Occipital lobe (tissue), 2 donors: ENCODE data around the gene TM2D1. TPM values are rescaled to one million over a fixed set of nuclear protein-coding genes. Genes with fewer than 3 reads are reported as not detected.
A peak's percentile ranks its signal among the peaks of the same experiment; 100 is the strongest.

Experiments used
- DNase-seq: peaks from one replicate; lab custom pipeline; 2025; lab: John Stamatoyannopoulos, UW
- total RNA-seq: library from RNA; depleted of rRNA; stranded (reverse); fragments of >200 nt; gene quantifications from one replicate; pipeline ENCODE4 v1.2.3, GENCODE V29; 2014

The TM2D1 gene
- total RNA-seq, 1 donor from 2014 or later, result 78.9 TPM

DNA sequence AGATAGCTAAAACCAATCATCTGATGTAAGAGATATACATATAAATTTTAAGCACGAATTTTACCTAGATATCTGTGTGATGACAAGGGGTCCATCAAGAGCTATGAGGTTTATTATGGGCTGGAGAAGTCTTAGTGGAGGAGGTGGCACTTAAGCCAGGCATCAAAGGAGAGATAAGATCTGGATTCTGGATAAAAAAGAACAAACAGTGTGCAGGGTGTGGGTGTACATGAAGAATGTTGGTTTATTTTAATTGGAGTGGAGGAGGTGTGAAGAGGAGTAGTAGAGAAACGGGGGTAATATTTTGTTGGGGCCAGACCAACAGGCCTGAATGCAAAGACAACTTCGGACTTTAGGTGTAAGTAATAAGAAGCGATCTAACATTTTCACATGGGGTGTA, 80.6 kb downstream of the TM2D1 start:
- DNase-seq, result no peak

DNA sequence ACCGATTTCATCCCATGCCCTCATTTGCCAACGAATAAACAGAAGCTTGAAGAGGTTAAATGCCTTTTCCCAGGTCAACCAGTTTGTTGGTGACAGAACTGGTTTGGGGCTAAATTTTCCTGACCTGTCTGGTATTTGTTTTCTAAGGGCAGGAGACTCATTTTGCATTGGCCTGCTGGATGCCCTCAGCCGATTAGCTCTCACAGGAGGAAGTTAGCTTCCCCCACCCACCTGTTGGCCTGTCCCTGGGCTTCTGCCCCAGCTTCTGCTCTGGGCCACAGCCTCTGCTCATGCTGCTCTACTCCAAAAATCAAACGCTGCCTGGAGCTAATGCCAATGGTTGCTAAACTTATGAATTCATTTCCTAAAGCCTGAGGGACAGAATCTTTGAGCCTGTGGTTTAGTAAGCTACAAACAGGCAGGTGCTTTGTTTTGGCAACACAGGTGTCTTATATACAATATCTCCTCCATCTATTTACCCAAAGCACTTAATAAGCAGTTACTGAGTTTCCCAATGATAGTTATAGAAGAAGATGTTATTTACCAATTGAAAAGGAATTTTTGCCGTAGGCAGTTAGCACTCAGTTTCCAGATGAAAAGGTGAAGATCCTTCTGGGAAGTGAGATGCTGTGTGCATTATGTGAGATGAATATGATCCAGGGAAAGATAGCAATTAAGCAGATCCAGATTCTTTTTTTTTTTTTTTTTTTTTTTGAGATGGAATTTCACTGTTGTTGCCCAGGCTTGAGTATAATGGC, 82.3 kb downstream of the TM2D1 start:
- no peak for DNase-seq

DNA sequence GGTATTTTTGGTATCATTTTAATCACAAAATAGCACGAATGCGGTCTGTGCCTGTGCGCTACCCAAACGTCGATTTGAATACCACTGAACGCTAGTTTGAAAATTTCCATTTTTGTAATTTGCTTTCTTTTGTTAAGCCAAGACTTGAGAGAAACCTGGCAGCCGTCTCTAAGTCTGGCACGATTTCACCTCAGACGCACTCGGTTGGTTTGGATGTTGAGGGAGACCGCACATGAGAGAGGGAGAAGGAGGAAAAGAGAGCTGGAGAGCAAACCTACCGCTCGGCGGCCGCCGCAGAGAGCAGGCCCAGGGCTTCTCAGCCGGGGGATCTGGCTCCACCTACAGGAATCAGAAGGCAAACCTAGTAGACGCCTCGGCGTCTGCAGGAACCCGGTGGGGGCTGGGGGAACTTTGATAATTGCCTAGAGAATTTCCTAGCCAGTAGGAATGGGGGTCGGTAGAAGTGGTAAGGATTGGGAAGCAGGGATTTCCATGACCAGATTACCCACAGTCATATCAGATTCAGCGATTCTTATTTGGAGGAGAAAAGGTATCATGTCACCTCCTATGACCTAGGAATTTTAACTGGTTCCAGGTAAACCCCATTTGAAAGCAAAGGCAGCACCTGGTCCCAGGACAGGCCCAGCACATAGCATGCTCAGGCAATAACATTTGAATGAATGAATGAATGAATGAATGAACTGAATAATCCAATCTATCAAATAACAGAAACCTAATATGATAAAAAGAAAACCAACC, 83.2 kb downstream of the TM2D1 start:
- peak; percentile 57 for DNase-seq

DNA sequence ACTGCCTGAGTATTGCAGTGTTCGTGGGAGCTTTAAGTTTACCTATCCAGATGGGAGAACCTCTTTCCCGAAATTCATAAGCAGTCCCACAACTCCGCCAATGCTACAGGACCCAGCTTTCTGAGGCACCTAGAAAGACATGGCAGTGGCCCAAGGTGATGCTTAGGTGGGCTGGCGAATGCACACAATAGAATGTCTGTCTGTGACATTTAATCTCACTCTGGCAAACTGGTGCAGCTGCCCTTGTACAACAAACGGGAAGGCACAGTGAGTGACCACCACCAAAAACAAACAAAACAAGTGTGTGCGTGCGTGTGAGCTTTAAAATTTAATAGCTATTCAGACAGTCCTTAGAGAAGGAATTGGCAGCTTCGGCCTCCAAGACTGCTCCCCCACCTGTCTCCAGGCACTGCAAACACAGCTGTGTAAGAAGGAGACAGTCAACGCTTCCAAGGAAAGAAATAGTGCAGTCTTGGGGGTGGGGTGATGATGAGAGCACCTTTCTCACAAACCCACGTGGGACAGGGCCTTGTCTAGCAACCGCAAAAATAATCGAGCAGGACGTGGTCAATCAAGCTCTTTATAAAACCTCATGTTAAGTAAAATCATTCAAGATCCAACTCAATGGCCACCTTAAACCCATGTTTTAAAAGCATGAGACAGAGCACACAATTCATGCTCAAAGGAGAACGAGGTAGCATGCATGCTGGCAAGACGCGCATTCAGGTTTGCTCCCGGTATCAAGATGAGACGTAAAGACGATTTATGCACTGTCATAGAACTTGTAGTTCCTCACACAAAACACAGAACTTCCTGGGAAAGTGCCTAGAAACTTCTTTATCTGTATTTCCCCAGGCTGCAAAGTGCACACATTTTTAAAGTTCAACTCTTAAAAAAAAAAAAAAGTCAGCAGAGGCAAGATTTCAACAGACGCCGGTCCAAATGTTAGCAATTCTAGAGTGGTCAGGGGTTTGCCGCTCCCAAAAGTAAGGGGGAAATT, 84.1 kb downstream of the TM2D1 start:
- no peak for DNase-seq

DNA sequence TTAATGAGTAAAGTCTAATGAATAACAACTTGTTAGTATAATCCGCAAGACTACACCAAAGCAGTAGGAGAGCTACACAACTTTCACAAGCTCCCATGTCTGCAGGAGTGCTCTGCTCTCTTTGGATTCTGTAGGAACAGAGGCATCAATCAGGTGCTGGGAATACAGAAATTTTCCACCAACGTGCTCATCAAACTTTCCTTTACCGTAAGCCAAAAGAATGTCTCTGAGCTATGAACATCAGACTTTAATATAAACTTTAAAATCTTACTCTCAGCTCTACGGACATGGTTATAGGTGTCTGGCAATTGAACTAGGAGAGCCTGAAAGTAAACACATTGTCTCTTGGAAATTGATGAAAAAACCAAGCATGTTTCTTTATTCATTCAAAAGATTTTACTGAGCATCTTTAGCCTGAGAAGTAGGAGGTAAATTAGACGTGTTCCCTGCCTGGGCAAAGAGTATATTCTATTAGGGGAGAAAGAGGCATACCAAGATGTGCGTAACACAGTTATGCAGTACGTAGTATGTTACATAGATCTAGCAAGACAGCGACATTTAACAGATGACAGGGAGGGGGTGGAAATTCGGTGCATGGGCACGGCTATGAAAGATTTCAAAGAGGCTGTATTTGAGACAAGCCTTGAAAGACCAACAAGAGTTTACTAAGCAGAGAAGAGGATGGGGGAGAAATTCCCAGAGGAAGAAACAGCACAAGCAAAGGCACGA, 85.2 kb downstream of the TM2D1 start:
- no peak for DNase-seq

DNA sequence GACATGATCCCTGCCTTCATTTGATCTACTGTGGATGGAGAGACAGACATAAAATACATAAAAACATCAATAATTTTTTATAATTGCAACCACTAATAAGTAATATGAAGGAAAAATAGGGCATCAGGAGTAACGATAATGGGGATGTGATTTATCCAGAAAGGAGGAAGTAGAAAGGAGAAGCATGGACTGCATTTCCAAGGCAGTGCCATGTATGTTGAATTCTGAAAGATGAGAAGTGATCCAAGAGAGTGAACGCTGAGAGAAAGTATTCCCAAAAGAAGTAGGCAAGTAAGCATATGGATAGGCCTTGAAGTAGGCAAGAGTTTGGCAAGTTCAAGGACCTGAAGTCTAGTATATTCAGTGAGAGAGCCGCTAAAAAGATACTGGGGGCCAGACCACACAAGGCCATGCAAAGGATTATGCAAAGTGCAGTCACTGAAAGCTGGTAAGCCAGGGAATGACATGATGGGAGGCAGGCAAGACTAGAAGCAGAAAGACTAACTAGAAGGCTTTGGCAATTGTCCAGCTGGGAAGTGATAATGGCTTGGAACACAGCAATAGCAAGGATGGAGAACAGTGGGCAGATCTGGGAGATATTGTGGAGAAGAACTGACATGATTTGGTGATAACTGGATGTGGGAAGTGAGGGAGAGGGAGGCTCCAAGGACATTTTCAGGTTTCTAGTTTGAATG, 85.9 kb downstream of the TM2D1 start:
- no peak for DNase-seq

DNA sequence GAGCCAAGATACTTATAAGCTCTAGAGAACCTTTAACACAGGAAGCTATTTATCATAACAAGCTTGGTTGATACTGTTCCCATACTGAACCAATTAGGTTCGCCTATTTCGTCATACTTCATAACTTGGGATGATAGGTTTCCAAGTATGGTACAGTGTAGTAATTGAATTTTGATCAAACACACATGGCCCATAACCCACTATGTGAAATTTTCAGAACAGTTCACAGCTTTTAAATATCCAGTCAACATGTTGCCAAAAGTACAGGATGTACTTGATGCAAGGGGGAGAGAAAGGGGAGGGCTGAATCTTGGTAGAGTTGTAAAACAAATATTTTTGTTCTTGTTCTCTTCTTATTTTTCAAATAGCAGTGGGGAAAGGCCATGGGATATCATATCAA, 86.6 kb downstream of the TM2D1 start:
- DNase-seq, result no peak

DNA sequence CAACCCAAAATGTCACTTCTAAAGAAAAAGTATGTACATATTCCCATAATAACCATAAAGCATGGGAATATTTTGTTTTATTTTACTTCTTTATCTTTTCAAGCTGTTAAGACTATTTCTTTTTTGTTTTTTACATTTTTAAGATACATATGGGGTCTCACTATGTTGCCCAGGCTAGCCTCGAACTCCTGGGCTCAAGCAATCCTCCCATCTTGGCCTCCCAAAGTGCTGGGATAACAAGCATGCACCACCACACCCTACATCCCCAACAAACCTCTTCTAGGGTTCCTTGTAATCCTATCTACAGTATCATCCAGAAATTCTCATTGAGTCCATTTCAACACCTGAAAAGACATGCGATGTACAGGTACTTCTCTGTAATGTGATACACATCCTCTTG, 87.5 kb downstream of the TM2D1 start:
- no peak for DNase-seq

DNA sequence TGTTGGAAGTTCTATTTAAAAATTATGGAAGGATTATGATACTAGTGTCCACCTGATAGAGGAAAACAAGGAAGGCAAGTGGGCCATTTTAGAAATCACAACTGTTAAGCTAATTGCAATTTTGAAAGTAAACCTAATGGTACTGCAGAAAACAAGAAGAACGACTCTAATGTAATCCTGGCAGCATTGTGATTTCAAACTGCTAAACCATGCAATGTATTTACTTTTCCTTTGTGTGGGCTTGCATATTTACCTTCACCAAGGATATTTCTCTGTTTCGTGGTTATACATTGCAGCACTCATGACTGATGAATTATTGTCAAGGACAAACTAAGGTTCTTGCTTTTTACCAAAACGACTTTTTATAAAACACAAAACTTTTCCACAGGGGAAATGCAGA, 88.1 kb downstream of the TM2D1 start:
- no peak for DNase-seq

DNA sequence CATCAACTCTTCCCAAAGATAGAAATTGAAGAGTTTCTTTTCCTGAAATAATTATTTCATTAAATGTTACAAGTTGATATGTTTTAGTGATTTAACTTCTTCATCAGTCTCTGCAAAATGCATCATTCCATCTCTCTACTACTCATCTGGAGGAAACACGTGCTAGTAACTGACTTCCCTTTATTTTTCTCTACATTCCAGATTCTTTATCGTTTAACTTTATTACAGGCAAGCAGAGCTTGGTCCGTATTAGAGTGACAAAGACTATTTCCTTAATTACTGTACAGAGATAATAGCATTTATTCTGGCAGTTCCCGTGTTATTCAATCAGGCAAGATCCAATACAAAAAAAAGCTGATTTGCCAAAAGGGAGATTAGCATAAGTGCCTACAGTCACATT, 88.6 kb downstream of the TM2D1 start:
- no peak for DNase-seq

DNA sequence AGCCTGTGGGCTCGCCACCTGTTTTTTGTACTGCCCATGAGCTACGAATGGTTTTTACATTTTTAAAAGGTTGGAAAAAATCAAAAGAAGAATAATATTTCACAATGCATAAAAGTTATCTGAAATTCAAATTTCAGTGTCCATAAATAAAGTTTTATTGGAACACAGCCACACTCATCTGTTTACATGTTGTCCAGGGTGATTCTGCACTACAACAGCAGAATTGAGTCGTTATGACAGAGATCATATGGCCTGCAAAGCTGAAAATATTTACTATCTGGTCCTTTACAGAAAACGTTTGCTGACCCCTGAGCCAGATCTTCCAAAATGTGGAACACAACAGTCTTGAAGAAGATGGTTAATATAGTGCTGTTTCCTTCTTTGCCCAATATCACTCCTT, 89.4 kb downstream of the TM2D1 start:
- no peak for DNase-seq

DNA sequence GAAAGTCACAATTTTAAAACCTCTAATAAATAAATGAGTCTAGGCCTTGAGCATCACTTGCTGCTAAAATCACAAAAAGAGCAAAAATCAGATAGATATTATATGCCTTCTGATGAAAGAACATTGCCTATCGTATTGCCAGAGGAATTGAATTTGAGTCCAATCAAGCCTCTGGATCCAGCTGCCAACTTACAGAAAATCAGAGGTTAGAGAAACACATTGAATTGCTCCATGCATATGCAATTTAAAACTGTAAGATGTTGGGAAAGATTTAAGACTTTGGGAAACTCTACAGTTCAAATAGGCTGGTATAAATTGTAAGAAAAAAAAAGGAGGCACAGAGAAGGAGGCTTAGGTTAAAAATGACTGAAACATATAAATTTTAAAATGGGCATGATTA, 93.5 kb downstream of the TM2D1 start:
- no peak for DNase-seq

Other genes starting within 250 kb of the TM2D1 start
- 19.2 TPM for gene PATJ, start 17.3 kb upstream of the TM2D1 start, total RNA-seq